ENCODE measurements around the gene NTRK3. TPM values are rescaled to one million over a fixed set of nuclear protein-coding genes. Genes with fewer than 3 reads are reported as not detected.

Gene NTRK3
- total and polyA plus RNA-seq, 2 of the 8 experiments (the other 6 are each of a cell fraction or from before 2014, with no cell fraction given): 4.5 to 6.8 TPM

DNA sequence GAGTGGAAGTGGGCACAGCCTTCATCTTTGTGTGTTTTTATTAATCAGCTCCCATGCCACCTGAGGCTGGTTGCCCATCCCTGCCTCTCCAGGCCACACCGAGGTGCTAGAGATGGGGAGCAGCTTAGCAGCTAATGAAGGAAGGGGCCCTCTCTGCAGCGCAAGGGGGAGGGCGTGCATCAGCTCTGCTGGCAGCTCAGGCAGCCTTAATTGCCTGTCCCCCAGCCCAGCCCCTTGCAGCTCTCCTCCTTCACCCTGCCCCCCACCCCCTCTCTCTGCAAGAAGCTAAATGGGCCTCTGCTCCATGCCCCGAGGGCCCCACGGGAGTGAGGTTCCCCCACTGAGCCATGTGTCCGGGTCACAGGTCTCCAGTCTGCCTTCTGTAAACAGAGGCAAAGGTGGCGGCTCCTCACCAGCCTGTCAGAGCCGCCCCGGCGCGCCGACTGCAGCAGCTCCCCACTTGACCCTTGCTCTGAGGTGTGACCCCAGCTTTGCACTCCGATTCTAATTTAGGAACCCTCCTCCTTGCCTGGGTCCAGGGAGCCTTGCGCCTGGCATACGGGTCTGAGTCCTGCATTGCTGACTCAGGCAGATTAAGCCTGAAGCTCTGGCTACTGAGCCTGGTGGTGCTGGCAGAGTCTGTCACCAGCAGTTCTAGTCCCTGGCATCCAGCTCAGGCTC is 27.9 kb upstream of the NTRK3 start:
- ChIA-PET CTCF (ENCODE audit: partially characterized antibody) (interaction anchor here (0.8 to 4.8 kb wide), 12 partner anchors 9 to 170 kb away, joined by 3 to 54 read pairs (median 6); no protein-coding TSS in a partner anchor), POLR2A (ENCODE audit: partially characterized antibody) (no interaction called here)
- no peak overlapping the region for H3K14ac ChIP-seq (ENCODE audit: insufficient read length)
- no peak overlapping the region for H4K8ac ChIP-seq (ENCODE audit: extremely low read depth, insufficient read depth, low read length)
- H2BK5ac ChIP-seq (ENCODE audit: low read depth, low read length): no peak overlapping the region
- H3K4me1 ChIP-seq (replicated peaks in 1 of 4; ENCODE audit: control insufficient read depth in 3 of 4, insufficient read depth in 4 of 4, low read length in 3 of 4): peaks cover 0 to 12% (median 4%) of the 10 kb centered on the region in 4 experiments; a peak in 5 of 7 replicates
- no peaks in the 10 kb centered on the region for H3K79me1 ChIP-seq (ENCODE audit: low read depth, low read length)
- TF ChIP-seq EZH2 (IDR thresholded peaks at IDR 0.05; ENCODE audit: low read depth, low read length, severe bottlenecking): no peak
- TF ChIP-seq, protein P1, sequence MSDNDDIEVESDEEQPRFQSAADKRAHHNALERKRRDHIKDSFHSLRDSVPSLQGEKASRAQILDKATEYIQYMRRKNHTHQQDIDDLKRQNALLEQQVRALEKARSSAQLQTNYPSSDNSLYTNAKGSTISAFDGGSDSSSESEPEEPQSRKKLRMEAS (IDR thresholded peaks at IDR 0.05): 0 out of 2 replicates have a peak, but pooled peaks have one; percentile 33
- no peak overlapping the region for H3K9ac ChIP-seq (replicated peaks in 1 of 4; ENCODE audit: extremely low read depth in 1 of 4, low read depth in 3 of 4, low read length in 3 of 4)
- peaks cover 0 to 5% of the 10 kb centered on the region in 2 experiments for H4K20me1 ChIP-seq (replicated peaks in 1 of 2; ENCODE audit: control insufficient read depth in 1 of 2, insufficient read depth in 2 of 2, low read length in 2 of 2)
- H3K27me3 ChIP-seq (replicated peaks in 1 of 4; ENCODE audit: control insufficient read depth in 3 of 4, extremely low read depth in 1 of 4, insufficient read depth in 3 of 4, low read length in 3 of 4): no peaks in the 10 kb centered on the region; a peak in 1 of 7 replicates
- H3K56ac ChIP-seq (replicated peaks; ENCODE audit: insufficient read length, low read depth, low read length): no peak overlapping the region
- H3K4me2 ChIP-seq (ENCODE audit: insufficient read depth in 1 of 2, low read depth in 2 of 2, low read length in 2 of 2): no peak overlapping the region; a peak in 1 of 4 replicates
- peaks cover 6% of the 10 kb centered on the region; the same call in 1 of the 2 replicates for H3K23me2 ChIP-seq (ENCODE audit: low read depth, low read length)
- H2BK15ac ChIP-seq (ENCODE audit: low read length): no peak overlapping the region
- no peak overlapping the region for H2BK120ac ChIP-seq (replicated peaks; ENCODE audit: low read depth, low read length)
- no peak overlapping the region for H2AK5ac ChIP-seq (ENCODE audit: low read depth, low read length)
- no peaks in the 10 kb centered on the region for H3K36me3 ChIP-seq (ENCODE audit: control insufficient read depth in 2 of 4, insufficient read depth in 4 of 4, low read length in 3 of 4)
- no peaks in the 10 kb centered on the region for H3K79me2 ChIP-seq (ENCODE audit: control insufficient read depth in 1 of 2, insufficient read depth in 2 of 2, low read length in 2 of 2)
- peak overlapping the region; percentile 71 for H4K91ac ChIP-seq (replicated peaks; ENCODE audit: insufficient read length, low read length)
- DNase-seq (ENCODE audit: low read depth in 1 of 2, low spot score in 2 of 2) (no peak), FAIRE-seq (no peak)
- 0 out of 2 replicates have a peak overlapping the region, but pooled peaks have one; percentile 33 for H2BK12ac ChIP-seq (ENCODE audit: low read depth, low read length)
- no peak overlapping the region for H3K18ac ChIP-seq (ENCODE audit: extremely low read depth, low read length)
- no peak overlapping the region for H3K27ac ChIP-seq (ENCODE audit: low read depth, low read length)
- no peak overlapping the region for H2BK20ac ChIP-seq (ENCODE audit: low read length)
- no peak overlapping the region for H3K4me3 ChIP-seq (ENCODE audit: extremely low read depth in 1 of 4, insufficient read depth in 2 of 4, low read depth in 3 of 4, low read length in 4 of 4)
- no peak overlapping the region for H4K5ac ChIP-seq (ENCODE audit: insufficient read length, low read depth, low read length)
- WGBS, 2 experiments (ENCODE audit: extremely low coverage in 1 of 2, insufficient coverage in 1 of 2, insufficient read length in 1 of 2, insufficient replicate concordance in 2 of 2, low coverage in 1 of 2, low lambda C conversion rate in 2 of 2, missing lambda C conversion rate in 1 of 2): 75% methylated on average over 14 of the region's 15 CpGs; no CpG with 5 or more reads in 1 of the 2 experiments
- no peak overlapping the region for H2AFZ ChIP-seq (ENCODE audit: low read length)
- H3K23ac ChIP-seq (ENCODE audit: insufficient read length): no peak overlapping the region
- H3K4ac ChIP-seq (replicated peaks; ENCODE audit: insufficient read length, low read depth, low read length): no peak overlapping the region
- H3K9me3 ChIP-seq (ENCODE audit: insufficient read depth in 2 of 2, low read depth in 1 of 2, low read length in 1 of 2): no peaks in the 10 kb centered on the region
